SK-N-SH (cell line): ENCODE data around the gene UGGT2. TPM values are rescaled to one million over a fixed set of nuclear protein-coding genes. Genes with fewer than 3 reads are reported as not detected.

Experiments used
- CTCF ChIA-PET: fragments of 300-600, 350-600 bp; formaldehyde crosslinking; extraction: SDS; loops from one replicate; lab custom pipeline; 2021; lab: Yijun Ruan, JAX
- POLR2A ChIA-PET: fragments of 350-600 bp; sonication (Branson Sonifier 250); formaldehyde crosslinking; extraction: SDS; loops from one replicate; lab custom pipeline; 2020; ENCODE audit warnings: antibody characterized with exemption, inconsistent platforms; lab: Yijun Ruan, JAX
- DNase-seq: peaks from one replicate; pipeline ENCODE4 v3.0.0; 2012
- H2AFZ ChIP-seq: fragments of 200-600 bp; sonication (generic); 2 replicates; pipeline ENCODE4 v1.8.1; 2016; ENCODE audit warnings: antibody characterized with exemption, mild to moderate bottlenecking, low read depth
- H3F3A ChIP-seq: fragments of 200-600 bp; sonication (generic); replicated peaks from 2 replicates; pipeline ENCODE3; 2016; ENCODE audit warnings: antibody characterized with exemption, mild to moderate bottlenecking; ENCODE audit not compliant: insufficient read depth
- H3K27ac ChIP-seq, 2 experiments: fragments of 200-500 bp in 1 of 2; fragments of 200-600 bp in 1 of 2; sonication (Bioruptor generic) in 1 of 2; sonication (generic), shearing (Covaris generic) in 1 of 2; 2 replicates each; pipeline versions ENCODE4 v1.5.1 to v1.6.1; 2014 to 2016; ENCODE audit warnings: low read depth in 2 of 2, inconsistent platforms in 1 of 2, low read length in 1 of 2, mild to moderate bottlenecking in 1 of 2, mixed read lengths in 1 of 2
- H3K27me3 ChIP-seq: fragments of 200-600 bp; sonication (generic), shearing (Covaris generic); 2 replicates; pipeline ENCODE4 v1.6.1; 2016; ENCODE audit warnings: mixed run types; ENCODE audit not compliant: insufficient read depth
- H3K36me3 ChIP-seq, 2 experiments: fragments of 200-500 bp in 1 of 2; fragments of 200-600 bp in 1 of 2; sonication (Bioruptor generic) in 1 of 2; sonication (generic) in 1 of 2; replicated peaks in 1 of 2; 2 replicates each; pipeline versions ENCODE3 to v1.5.1; 2014 to 2016; ENCODE audit warnings: low read length in 1 of 2, mild to moderate bottlenecking in 1 of 2; ENCODE audit not compliant: insufficient read depth in 2 of 2, control insufficient read depth in 1 of 2
- H3K4me1 ChIP-seq, 2 experiments: fragments of 200-500 bp in 1 of 2; fragments of 200-600 bp in 1 of 2; sonication (Bioruptor generic) in 1 of 2; sonication (generic), shearing (Covaris generic) in 1 of 2; 2 replicates each; pipeline versions ENCODE4 v1.5.1 to v1.6.1; 2014 to 2016; ENCODE audit warnings: low read depth in 1 of 2, low read length in 1 of 2, mixed run types in 1 of 2; ENCODE audit not compliant: insufficient read depth in 2 of 2, control insufficient read depth in 1 of 2
- H3K4me2 ChIP-seq: fragments of 200-600 bp; sonication (generic), shearing (Covaris generic); 2 replicates; pipeline ENCODE4 v1.6.1; 2017; ENCODE audit warnings: mixed run types
- H3K4me3 ChIP-seq, 2 experiments: fragments of 200-500 bp in 1 of 2; fragments of 200-600 bp in 1 of 2; sonication (Bioruptor generic) in 1 of 2; sonication (generic), shearing (Covaris generic) in 1 of 2; 2 replicates each; pipeline versions ENCODE4 v1.5.1 to v1.8.1; 2014 to 2016; ENCODE audit warnings: low read depth in 2 of 2, inconsistent platforms in 1 of 2, low read length in 1 of 2, mild to moderate bottlenecking in 1 of 2, mixed read lengths in 1 of 2, moderate library complexity in 1 of 2
- H3K79me2 ChIP-seq: fragments of 200-600 bp; sonication (generic); 2 replicates; pipeline ENCODE4 v1.8.1; 2017; ENCODE audit warnings: mild to moderate bottlenecking; ENCODE audit not compliant: insufficient read depth
- H3K9ac ChIP-seq: fragments of 200-600 bp; sonication (generic); 2 replicates; pipeline ENCODE4 v1.6.1; 2017; ENCODE audit warnings: mixed run types
- H3K9me2 ChIP-seq: fragments of 200-600 bp; sonication (generic); 2 replicates; pipeline ENCODE4 v1.6.1; 2017; ENCODE audit warnings: mixed run types
- H3K9me3 ChIP-seq: fragments of 200-600 bp; sonication (generic); 2 replicates; pipeline ENCODE4 v1.6.1; 2017; ENCODE audit warnings: mixed run types, mild to moderate bottlenecking, moderate library complexity
- H4K20me1 ChIP-seq: fragments of 200-600 bp; sonication (generic); 2 replicates; pipeline ENCODE4 v1.6.1; 2017; ENCODE audit warnings: mild to moderate bottlenecking, mixed run types; ENCODE audit not compliant: insufficient read depth
- EP300 ChIP-seq, 2 experiments: IDR thresholded peaks; 2 replicates each; pipeline versions ENCODE4 v1.4.0 to v1.6.1; 2012; ENCODE audit warnings: borderline replicate concordance in 1 of 2, low read depth in 1 of 2, low read length in 1 of 2
- EZH2phosphoT487 ChIP-seq: fragments of 200-600 bp; sonication (generic); IDR thresholded peaks from 2 replicates; pipeline ENCODE4 v1.6.1; 2017; ENCODE audit warnings: low read depth, mixed run types, mild to moderate bottlenecking, antibody characterized with exemption, moderate library complexity, borderline replicate concordance
- FOXM1 ChIP-seq: IDR thresholded peaks from 2 replicates; pipeline ENCODE4 v1.4.0; 2012; ENCODE audit warnings: low read depth, mild to moderate bottlenecking
- GABPA ChIP-seq: IDR thresholded peaks from 2 replicates; pipeline ENCODE4 v1.4.0; 2012; ENCODE audit warnings: low read depth, mild to moderate bottlenecking
- GATA2 ChIP-seq: sonication (generic); formaldehyde crosslinking; IDR thresholded peaks from 2 replicates; pipeline ENCODE4 v1.5.0; 2020; ENCODE audit warnings: mild to moderate bottlenecking, missing genetic modification reagents
- MXI1 ChIP-seq: IDR thresholded peaks from 2 replicates; pipeline ENCODE4 v1.6.1; 2012; ENCODE audit warnings: mild to moderate bottlenecking, low read depth, low read length, improper control_type of control experiment
- RCOR1 ChIP-seq: fragments of 150-350 bp; IDR thresholded peaks from 2 replicates; pipeline ENCODE4 v1.6.1; 2017; ENCODE audit warnings: antibody characterized with exemption, low read length
- REST ChIP-seq: IDR thresholded peaks from 2 replicates; pipeline ENCODE4 v1.6.1; 2012; ENCODE audit warnings: mild to moderate bottlenecking, low read depth, low read length, moderate library complexity
- RXRA ChIP-seq: IDR thresholded peaks from 2 replicates; pipeline ENCODE4 v1.4.0; 2012; ENCODE audit warnings: low read depth, mild to moderate bottlenecking, borderline replicate concordance
- SIN3A ChIP-seq: IDR thresholded peaks from 2 replicates; pipeline ENCODE4 v1.6.1; 2012; ENCODE audit warnings: low read depth, mild to moderate bottlenecking, low read length, moderate library complexity, borderline replicate concordance
- SMC3 ChIP-seq: IDR thresholded peaks from 2 replicates; pipeline ENCODE4 v1.6.1; 2012; ENCODE audit warnings: low read depth, low read length, improper control_type of control experiment
- TAF1 ChIP-seq: IDR thresholded peaks from 2 replicates; pipeline ENCODE4 v1.6.1; 2012; ENCODE audit warnings: low read depth, mild to moderate bottlenecking, low read length, moderate library complexity, borderline replicate concordance
- TCF12 ChIP-seq: IDR thresholded peaks from 2 replicates; pipeline ENCODE4 v1.4.0; 2012
- YY1 ChIP-seq: IDR thresholded peaks from 2 replicates; pipeline ENCODE4 v1.4.0; 2012; ENCODE audit warnings: low read depth, mild to moderate bottlenecking
- WGBS: methylation state at CpG from one replicate; pipeline ENCODE4 v1.1.6; 2017; ENCODE audit warnings: low lambda C conversion rate; 5-methylcytosine and 5-hydroxymethylcytosine counted together
- polyA plus RNA-seq, 3 experiments: library from polyadenylated mRNA; depleted of rRNA; stranded (reverse); fragments of >200 nt; gene quantifications; 2 replicates each; pipeline ENCODE4 v1.2.3, GENCODE V29; 2012
- TF ChIP-seq, protein P1 (sequence below): fragments of 150-350 bp; IDR thresholded peaks from 2 replicates; pipeline ENCODE4 v1.6.1; 2016; ENCODE audit warnings: mild to moderate bottlenecking, low read depth, low read length
- TF ChIP-seq, protein P2 (sequence below): IDR thresholded peaks from 2 replicates; pipeline ENCODE4 v1.4.0; 2012; ENCODE audit warnings: low read depth, borderline replicate concordance
- TF ChIP-seq, protein P3 (sequence below): fragments of 200-600 bp; sonication (generic); IDR thresholded peaks from 2 replicates; pipeline ENCODE4 v1.6.1; 2017; ENCODE audit warnings: antibody characterized with exemption, mild to moderate bottlenecking, moderate library complexity

UGGT2 gene
- polyA plus RNA-seq, 1 of the 3 experiments (the other 2 are of a cell fraction): 13.3 TPM

- Histone ChIP-seq H2AFZ (no peak overlapping the region), H3K4me2 (no peak overlapping the region), H4K20me1 (no peaks in the 10 kb centered on the region), H3K27ac (no peak overlapping the region), H3F3A (peaks cover 5% of the 10 kb centered on the region), H3K4me3 (no peak overlapping the region), H3K9me3 (no peaks in the 10 kb centered on the region), H3K9me2 (no peaks in the 10 kb centered on the region), H3K4me1 (no peaks in the 10 kb centered on the region), H3K9ac (no peak overlapping the region), H3K36me3 (peaks cover 29 to 33% of the 10 kb centered on the region in 2 experiments), H3K79me2 (no peaks in the 10 kb centered on the region), H3K27me3 (no peaks in the 10 kb centered on the region)
- POLR2A ChIA-PET: no interaction called here
- CTCF ChIA-PET: no interaction called here
- TF ChIP-seq GABPA: no peak
- no peak for TF ChIP-seq SMC3
- no peak for TF ChIP-seq RXRA
- TF ChIP-seq GATA2 (CRISPR knock-in tag): no peak
- TF ChIP-seq TCF12: no peak
- TF ChIP-seq, protein P1, sequence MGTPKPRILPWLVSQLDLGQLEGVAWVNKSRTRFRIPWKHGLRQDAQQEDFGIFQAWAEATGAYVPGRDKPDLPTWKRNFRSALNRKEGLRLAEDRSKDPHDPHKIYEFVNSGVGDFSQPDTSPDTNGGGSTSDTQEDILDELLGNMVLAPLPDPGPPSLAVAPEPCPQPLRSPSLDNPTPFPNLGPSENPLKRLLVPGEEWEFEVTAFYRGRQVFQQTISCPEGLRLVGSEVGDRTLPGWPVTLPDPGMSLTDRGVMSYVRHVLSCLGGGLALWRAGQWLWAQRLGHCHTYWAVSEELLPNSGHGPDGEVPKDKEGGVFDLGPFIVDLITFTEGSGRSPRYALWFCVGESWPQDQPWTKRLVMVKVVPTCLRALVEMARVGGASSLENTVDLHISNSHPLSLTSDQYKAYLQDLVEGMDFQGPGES: no peak
- TF ChIP-seq RCOR1: no peak
- TF ChIP-seq, protein P2, sequence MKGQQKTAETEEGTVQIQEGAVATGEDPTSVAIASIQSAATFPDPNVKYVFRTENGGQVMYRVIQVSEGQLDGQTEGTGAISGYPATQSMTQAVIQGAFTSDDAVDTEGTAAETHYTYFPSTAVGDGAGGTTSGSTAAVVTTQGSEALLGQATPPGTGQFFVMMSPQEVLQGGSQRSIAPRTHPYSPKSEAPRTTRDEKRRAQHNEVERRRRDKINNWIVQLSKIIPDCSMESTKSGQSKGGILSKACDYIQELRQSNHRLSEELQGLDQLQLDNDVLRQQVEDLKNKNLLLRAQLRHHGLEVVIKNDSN: no peak
- TF ChIP-seq, protein P3, sequence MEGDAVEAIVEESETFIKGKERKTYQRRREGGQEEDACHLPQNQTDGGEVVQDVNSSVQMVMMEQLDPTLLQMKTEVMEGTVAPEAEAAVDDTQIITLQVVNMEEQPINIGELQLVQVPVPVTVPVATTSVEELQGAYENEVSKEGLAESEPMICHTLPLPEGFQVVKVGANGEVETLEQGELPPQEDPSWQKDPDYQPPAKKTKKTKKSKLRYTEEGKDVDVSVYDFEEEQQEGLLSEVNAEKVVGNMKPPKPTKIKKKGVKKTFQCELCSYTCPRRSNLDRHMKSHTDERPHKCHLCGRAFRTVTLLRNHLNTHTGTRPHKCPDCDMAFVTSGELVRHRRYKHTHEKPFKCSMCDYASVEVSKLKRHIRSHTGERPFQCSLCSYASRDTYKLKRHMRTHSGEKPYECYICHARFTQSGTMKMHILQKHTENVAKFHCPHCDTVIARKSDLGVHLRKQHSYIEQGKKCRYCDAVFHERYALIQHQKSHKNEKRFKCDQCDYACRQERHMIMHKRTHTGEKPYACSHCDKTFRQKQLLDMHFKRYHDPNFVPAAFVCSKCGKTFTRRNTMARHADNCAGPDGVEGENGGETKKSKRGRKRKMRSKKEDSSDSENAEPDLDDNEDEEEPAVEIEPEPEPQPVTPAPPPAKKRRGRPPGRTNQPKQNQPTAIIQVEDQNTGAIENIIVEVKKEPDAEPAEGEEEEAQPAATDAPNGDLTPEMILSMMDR: no peak
- TF ChIP-seq YY1: no peak
- no peak for TF ChIP-seq SIN3A
- TF ChIP-seq EP300 (IDR thresholded peaks at IDR 0.05; ENCODE audit: borderline replicate concordance in 1 of 2, low read depth in 1 of 2, low read length in 1 of 2): no peak
- no peak for TF ChIP-seq EZH2phosphoT487
- no peak for DNase-seq
Observed at GRCh38 chr13:95862408-95862807, 190.8 kb downstream of the UGGT2 start.

DNA sequence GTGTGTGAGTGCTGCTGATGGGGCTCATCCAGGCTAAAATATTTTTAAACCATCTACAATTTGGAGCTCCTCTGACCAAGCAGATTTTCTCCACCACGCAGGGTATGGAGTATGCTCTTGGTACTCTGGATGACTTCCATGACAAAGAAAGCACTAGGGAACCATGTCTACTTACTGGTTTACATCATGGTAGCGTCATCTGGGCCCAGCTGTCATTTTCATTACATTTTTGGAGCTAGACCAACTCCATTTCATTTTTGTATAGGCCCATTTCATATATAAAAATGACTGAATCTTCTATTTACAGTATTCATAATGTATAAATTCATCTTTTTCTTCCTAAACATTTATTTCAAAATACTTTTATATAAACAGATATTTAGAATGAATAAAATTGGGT is 191.9 kb downstream of the UGGT2 start:
- ChIA-PET CTCF (interaction anchor here (1.3 kb wide), 1 partner anchor 28 kb away, joined by 5 read pairs; no protein-coding TSS in a partner anchor), POLR2A (no interaction called here)
- Histone ChIP-seq H3K79me2 (no peaks in the 10 kb centered on the region), H3K9me3 (no peaks in the 10 kb centered on the region), H3K9me2 (no peaks in the 10 kb centered on the region), H3K27me3 (no peaks in the 10 kb centered on the region), H3F3A (peaks cover 4% of the 10 kb centered on the region), H2AFZ (no peak overlapping the region), H3K4me1 (no peaks in the 10 kb centered on the region), H3K9ac (no peak overlapping the region), H4K20me1 (no peaks in the 10 kb centered on the region), H3K36me3 (peaks cover 28 to 31% of the 10 kb centered on the region in 2 experiments), H3K27ac (no peak overlapping the region), H3K4me3 (no peak overlapping the region), H3K4me2 (no peak overlapping the region)
- TF ChIP-seq MXI1 (no peak), FOXM1 (no peak), REST (no peak), TAF1 (no peak)
- 77% methylated on average over 2 of the region's 2 CpGs for WGBS
- DNase-seq: no peak
